OCI-LY1 (cell line): ENCODE measurements around the gene TICAM2.

Experiments
- H2AFZ ChIP-seq: fragments of 200-600 bp; sonication (generic), shearing (Covaris generic); 2 replicates; pipeline ENCODE4 v1.6.0; 2014; ENCODE audit warnings: antibody characterized with exemption, mild to moderate bottlenecking, low read length
- H3F3A ChIP-seq: fragments of 200-600 bp; sonication (generic), shearing (Covaris generic); 2 replicates; pipeline ENCODE4 v1.6.0; 2014; ENCODE audit warnings: mild to moderate bottlenecking, antibody characterized with exemption, low read length, moderate library complexity; ENCODE audit not compliant: insufficient read depth
- H3K27ac ChIP-seq: fragments of 200-600 bp; sonication (generic); 2 replicates; pipeline ENCODE4 v1.5.1; 2014; ENCODE audit warnings: low read length, mixed run types, mild to moderate bottlenecking, low read depth; ENCODE audit not compliant: poor library complexity, severe bottlenecking
- H3K27me3 ChIP-seq: fragments of 200-600 bp; sonication (generic); 2 replicates; pipeline ENCODE4 v1.6.0; 2014; ENCODE audit warnings: antibody characterized with exemption, mild to moderate bottlenecking, low read length, moderate library complexity; ENCODE audit not compliant: insufficient read depth
- H3K36me3 ChIP-seq: fragments of 200-600 bp; sonication (generic); 2 replicates; pipeline ENCODE4 v1.6.1; 2014; ENCODE audit warnings: mild to moderate bottlenecking, antibody characterized with exemption, low read length, moderate library complexity, mixed read lengths; ENCODE audit not compliant: insufficient read depth
- H3K4me1 ChIP-seq: fragments of 200-600 bp; sonication (generic); 2 replicates; pipeline ENCODE4 v1.5.1; 2014; ENCODE audit warnings: mild to moderate bottlenecking, low read length, moderate library complexity; ENCODE audit not compliant: insufficient read depth, severe bottlenecking
- H3K4me2 ChIP-seq: fragments of 200-600 bp; sonication (generic), shearing (Covaris generic); 2 replicates; pipeline ENCODE4 v1.6.1; 2014; ENCODE audit warnings: low read length
- H3K4me3 ChIP-seq: fragments of 200-600 bp; sonication (generic); 2 replicates; pipeline ENCODE4 v1.5.1; 2014; ENCODE audit warnings: low read length, low read depth, mild to moderate bottlenecking, mixed read lengths; ENCODE audit not compliant: poor library complexity, severe bottlenecking
- H3K79me2 ChIP-seq: fragments of 200-600 bp; shearing (Covaris generic); 2 replicates; pipeline ENCODE4 v1.6.1; 2016; ENCODE audit warnings: mixed run types, low read length, mixed read lengths; ENCODE audit not compliant: insufficient read depth
- H3K9ac ChIP-seq: fragments of 200-600 bp; sonication (generic), shearing (Covaris generic); 2 replicates; pipeline ENCODE4 v1.6.1; 2014; ENCODE audit warnings: mild to moderate bottlenecking, low read length, mixed read lengths
- H3K9me2 ChIP-seq: fragments of 200-600 bp; sonication (generic), shearing (Covaris generic); 2 replicates; pipeline ENCODE4 v1.6.1; 2014; ENCODE audit warnings: low read depth, mild to moderate bottlenecking, low read length, mixed read lengths
- H3K9me3 ChIP-seq: fragments of 200-600 bp; shearing (Covaris generic); 2 replicates; pipeline ENCODE4 v1.6.1; 2014; ENCODE audit warnings: low read length, mixed read lengths
- H4K20me1 ChIP-seq: fragments of 200-600 bp; sonication (generic), shearing (Covaris generic); 2 replicates; pipeline ENCODE4 v1.6.0; 2016; ENCODE audit warnings: mild to moderate bottlenecking, low read length; ENCODE audit not compliant: insufficient read depth
- EZH2 ChIP-seq: fragments of 200-600 bp; sonication (generic), shearing (Covaris generic); IDR thresholded peaks from 2 replicates; pipeline ENCODE4 v1.8.0; 2017; ENCODE audit warnings: borderline replicate concordance, mixed run types, mild to moderate bottlenecking, antibody characterized with exemption, low read length, moderate library complexity, mixed read lengths
- TF ChIP-seq, protein P1 (sequence below): fragments of 200-600 bp; sonication (generic), shearing (Covaris generic); IDR thresholded peaks from 2 replicates; pipeline ENCODE4 v1.5.1; 2017; ENCODE audit warnings: mild to moderate bottlenecking, antibody characterized with exemption, low read length, moderate library complexity, mixed read lengths

TICAM2 gene

DNA sequence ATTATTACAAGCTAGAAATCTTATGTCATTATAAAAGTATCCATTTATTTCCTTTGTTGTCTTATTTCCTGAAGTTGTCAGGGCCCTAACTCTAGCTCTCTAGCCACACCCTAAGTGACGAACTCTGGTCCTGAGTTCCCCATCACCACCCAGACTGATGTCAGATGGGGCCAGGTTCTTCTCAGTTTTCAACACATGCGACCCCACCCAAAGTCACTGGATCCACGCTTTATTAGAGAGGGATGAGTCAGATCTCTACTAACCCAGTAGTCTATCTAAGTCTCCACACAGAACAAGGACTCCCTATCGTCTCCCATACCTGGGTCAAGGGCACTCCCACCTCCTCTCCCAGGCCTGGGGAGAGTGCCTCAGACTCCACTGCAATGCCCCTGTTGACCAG, 50.9 kb downstream of the TICAM2 start:
- H3K36me3 ChIP-seq: no peaks in the 10 kb centered on the region
- no peak overlapping the region for H3K4me3 ChIP-seq
- no peaks in the 10 kb centered on the region for H4K20me1 ChIP-seq
- no peaks in the 10 kb centered on the region for H3K27me3 ChIP-seq
- no peaks in the 10 kb centered on the region for H3K79me2 ChIP-seq
- H3K9me2 ChIP-seq: no peaks in the 10 kb centered on the region
- no peak overlapping the region for H3K27ac ChIP-seq
- TF ChIP-seq, protein P1, sequence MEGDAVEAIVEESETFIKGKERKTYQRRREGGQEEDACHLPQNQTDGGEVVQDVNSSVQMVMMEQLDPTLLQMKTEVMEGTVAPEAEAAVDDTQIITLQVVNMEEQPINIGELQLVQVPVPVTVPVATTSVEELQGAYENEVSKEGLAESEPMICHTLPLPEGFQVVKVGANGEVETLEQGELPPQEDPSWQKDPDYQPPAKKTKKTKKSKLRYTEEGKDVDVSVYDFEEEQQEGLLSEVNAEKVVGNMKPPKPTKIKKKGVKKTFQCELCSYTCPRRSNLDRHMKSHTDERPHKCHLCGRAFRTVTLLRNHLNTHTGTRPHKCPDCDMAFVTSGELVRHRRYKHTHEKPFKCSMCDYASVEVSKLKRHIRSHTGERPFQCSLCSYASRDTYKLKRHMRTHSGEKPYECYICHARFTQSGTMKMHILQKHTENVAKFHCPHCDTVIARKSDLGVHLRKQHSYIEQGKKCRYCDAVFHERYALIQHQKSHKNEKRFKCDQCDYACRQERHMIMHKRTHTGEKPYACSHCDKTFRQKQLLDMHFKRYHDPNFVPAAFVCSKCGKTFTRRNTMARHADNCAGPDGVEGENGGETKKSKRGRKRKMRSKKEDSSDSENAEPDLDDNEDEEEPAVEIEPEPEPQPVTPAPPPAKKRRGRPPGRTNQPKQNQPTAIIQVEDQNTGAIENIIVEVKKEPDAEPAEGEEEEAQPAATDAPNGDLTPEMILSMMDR: no peak
- no peak for TF ChIP-seq EZH2
- H3K9me3 ChIP-seq: no peaks in the 10 kb centered on the region
- no peak overlapping the region for H3K9ac ChIP-seq
- H2AFZ ChIP-seq: no peak overlapping the region
- H3K4me2 ChIP-seq: no peak overlapping the region
- no peaks in the 10 kb centered on the region for H3F3A ChIP-seq
- H3K4me1 ChIP-seq: no peaks in the 10 kb centered on the region

DNA sequence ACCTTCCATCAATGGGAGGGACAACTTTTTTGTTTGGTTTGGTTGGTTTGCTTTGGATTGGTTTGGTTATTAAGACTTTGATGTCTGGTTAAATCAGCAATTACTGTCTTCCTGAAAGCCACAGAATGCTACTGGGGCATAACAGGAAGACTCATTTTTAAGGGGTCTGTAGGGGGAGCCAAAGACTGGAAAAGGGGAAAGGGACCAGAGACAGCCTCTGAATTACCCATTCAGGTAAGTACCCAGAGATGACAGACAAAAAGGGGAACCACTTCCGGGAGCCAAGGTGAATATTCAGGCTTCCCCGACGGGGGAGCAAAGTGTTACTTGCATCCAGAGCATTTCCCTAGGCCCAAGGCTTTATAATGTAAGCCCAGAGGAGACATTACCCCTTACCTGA, 53.1 kb downstream of the TICAM2 start:
- Histone ChIP-seq H3K4me1 (no peaks in the 10 kb centered on the region), H3K9ac (no peak overlapping the region), H4K20me1 (no peaks in the 10 kb centered on the region), H3F3A (no peaks in the 10 kb centered on the region), H2AFZ (no peak overlapping the region), H3K4me2 (no peak overlapping the region), H3K36me3 (no peaks in the 10 kb centered on the region), H3K27me3 (no peaks in the 10 kb centered on the region), H3K9me2 (no peaks in the 10 kb centered on the region), H3K9me3 (peaks cover 6% of the 10 kb centered on the region), H3K4me3 (no peak overlapping the region), H3K27ac (no peak overlapping the region), H3K79me2 (no peaks in the 10 kb centered on the region)
- TF ChIP-seq EZH2: no peak
- TF ChIP-seq, protein P1: peak; percentile 55

DNA sequence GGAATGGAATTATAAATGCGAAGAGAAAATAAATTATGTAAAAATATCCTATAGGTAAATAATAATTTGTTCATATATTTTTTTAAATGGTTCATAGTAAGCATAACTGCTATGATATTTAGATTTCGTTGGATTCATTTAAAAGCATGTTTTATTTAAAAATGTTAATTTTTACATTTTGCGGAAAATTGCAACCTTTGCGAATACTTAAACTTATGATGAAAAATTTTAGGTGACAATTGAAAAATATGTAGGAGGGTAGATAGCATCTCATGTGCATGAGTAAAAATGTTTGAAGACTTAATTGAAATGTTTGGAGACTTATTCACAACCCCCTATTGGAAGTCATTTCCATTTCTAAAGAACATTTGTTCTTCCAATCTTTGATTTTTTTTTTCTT, 53.6 kb downstream of the TICAM2 start:
- H3K4me3 ChIP-seq: no peak overlapping the region
- no peak overlapping the region for H3K9ac ChIP-seq
- H3K4me1 ChIP-seq: no peaks in the 10 kb centered on the region
- no peaks in the 10 kb centered on the region for H3K27me3 ChIP-seq
- H3K9me2 ChIP-seq: no peaks in the 10 kb centered on the region
- no peak overlapping the region for H2AFZ ChIP-seq
- H4K20me1 ChIP-seq: no peaks in the 10 kb centered on the region
- no peaks in the 10 kb centered on the region for H3K36me3 ChIP-seq
- no peaks in the 10 kb centered on the region for H3F3A ChIP-seq
- TF ChIP-seq, protein P1: no peak
- no peak for TF ChIP-seq EZH2
- peaks cover 6% of the 10 kb centered on the region for H3K9me3 ChIP-seq
- H3K79me2 ChIP-seq: peaks cover 3% of the 10 kb centered on the region; the same call in 1 of the 2 replicates
- no peak overlapping the region for H3K27ac ChIP-seq
- no peak overlapping the region for H3K4me2 ChIP-seq
